ENCODE data around the gene EPHB1. TPM values are rescaled to one million over a fixed set of nuclear protein-coding genes. Genes with fewer than 3 reads are reported as not detected.

EPHB1 gene
- total RNA-seq, 1 experiment from 2014 or later = 0.86 TPM

DNA sequence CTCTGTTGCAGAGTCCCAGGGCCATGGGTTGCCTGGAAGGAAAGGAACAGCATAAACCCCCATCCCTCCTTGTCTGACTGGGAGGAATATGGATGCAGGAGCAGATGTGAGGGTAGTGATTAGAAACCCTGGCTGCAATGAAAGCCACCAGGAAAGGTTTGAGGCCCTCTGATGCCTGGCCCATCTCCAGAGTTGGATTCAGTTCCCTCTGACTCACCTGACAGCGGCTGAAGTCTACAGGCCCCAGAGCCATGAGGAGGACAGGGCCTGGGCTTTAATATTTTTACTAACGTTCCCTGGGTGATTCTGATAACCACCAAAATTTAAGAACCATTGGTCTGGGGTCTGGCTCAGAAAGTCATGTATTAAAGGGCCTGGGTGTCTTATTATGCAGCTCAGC lies 214.0 kb downstream of the EPHB1 start:
- H3K79me2 ChIP-seq (ENCODE audit: insufficient read depth, low read length) = no peaks in the 10 kb centered on the region
- TF ChIP-seq EZH2phosphoT487 (IDR thresholded peaks at IDR 0.05; ENCODE audit: borderline replicate concordance) (no peak), JUND (IDR thresholded peaks at IDR 0.05) (no peak), SRF (IDR thresholded peaks at IDR 0.05; ENCODE audit: low read depth) (no peak), FOSL1 (IDR thresholded peaks at IDR 0.05; ENCODE audit: low read depth) (no peak), POLR2AphosphoS5 (IDR thresholded peaks at IDR 0.05; ENCODE audit: low read depth, low read length) (no peak), CBX3 (IDR thresholded peaks at IDR 0.05; ENCODE audit: low read depth) (no peak), RAD21 (IDR thresholded peaks at IDR 0.05; ENCODE audit: low read depth) (no peak), ZNF274 (IDR thresholded peaks at IDR 0.05; ENCODE audit: low read depth, low read length) (no peak), REST (IDR thresholded peaks at IDR 0.05; ENCODE audit: low read depth) (no peak)
- CTCF ChIA-PET = no interaction called here
- DNase-seq (ENCODE audit: low read depth, low spot score) (no peak), ATAC-seq (no peak)
- no peak overlapping the region for H3K27ac ChIP-seq (ENCODE audit: low read depth, low read length)
- no peaks in the 10 kb centered on the region for H3K9me2 ChIP-seq (ENCODE audit: insufficient read depth)
- H3K4me3 ChIP-seq (replicated peaks in 1 of 2; ENCODE audit: low read depth in 1 of 2, low read length in 2 of 2) = no peak overlapping the region
- POLR2A ChIA-PET = no interaction called here
- H3K4me1 ChIP-seq (ENCODE audit: control insufficient read depth in 1 of 2, insufficient read depth in 2 of 2, low read length in 2 of 2) = no peaks in the 10 kb centered on the region
- H2AFZ ChIP-seq (ENCODE audit: low read depth, low read length, poor library complexity, severe bottlenecking) = no peak overlapping the region
- RAD21 ChIA-PET (ENCODE audit: low non-redundant PET in 1 of 2, low total read pairs in 2 of 2, uncharacterized antibody in 2 of 2, unreplicated experiment in 2 of 2) = no interaction called here
- no TSS peak for BruUV-seq (replicated peaks)
- H4K20me1 ChIP-seq (ENCODE audit: insufficient read depth) = no peaks in the 10 kb centered on the region
- H3K9ac ChIP-seq (ENCODE audit: low read length) = no peak overlapping the region
- H3K9me3 ChIP-seq (ENCODE audit: control insufficient read depth in 1 of 2, insufficient read depth in 1 of 2, low read depth in 1 of 2, low read length in 2 of 2) = no peaks in the 10 kb centered on the region
- intact Hi-C loops (cut with micrococcal nuclease) = no loop called here
- no peaks in the 10 kb centered on the region for H3K36me3 ChIP-seq (ENCODE audit: control insufficient read depth in 1 of 2, insufficient read depth in 2 of 2, low read length in 2 of 2)
- no peak overlapping the region for H3K4me2 ChIP-seq (ENCODE audit: low read length)
- H3K27me3 ChIP-seq (ENCODE audit: insufficient read depth, low read length) = peaks cover 6% of the 10 kb centered on the region; the same call in 1 of the 2 replicates

Data from HCT116 (cell line).